Neuronal stem cell (in vitro differentiated cells): ENCODE data around the gene NUDT14.

Source experiments
- DNase-seq: peaks from one replicate; pipeline ENCODE4 v3.0.0-alpha.2; 2013; ENCODE audit warnings: low spot score
- H2AFZ ChIP-seq: one replicate; pipeline ENCODE4 v1.6.1; 2013; ENCODE audit warnings: mild to moderate bottlenecking, low read length, inconsistent platforms
- H2AK5ac ChIP-seq: 2 replicates; pipeline ENCODE4 v1.6.1; 2013; ENCODE audit warnings: low read depth, mild to moderate bottlenecking, inconsistent platforms, low read length, moderate library complexity, mixed read lengths
- H2BK120ac ChIP-seq: 2 replicates; pipeline ENCODE4 v1.6.1; 2013; ENCODE audit warnings: low read depth, mild to moderate bottlenecking, inconsistent platforms, low read length, moderate library complexity, mixed read lengths
- H2BK12ac ChIP-seq: one replicate; pipeline ENCODE4 v1.6.1; 2013; ENCODE audit warnings: low read length, inconsistent platforms
- H2BK15ac ChIP-seq: 2 replicates; pipeline ENCODE4 v1.6.1; 2013; ENCODE audit warnings: mild to moderate bottlenecking, low read length, inconsistent platforms, mixed read lengths
- H2BK5ac ChIP-seq: one replicate; pipeline ENCODE4 v1.6.1; 2013; ENCODE audit warnings: inconsistent platforms, mild to moderate bottlenecking, low read length, moderate library complexity
- H3K14ac ChIP-seq: one replicate; pipeline ENCODE4 v1.6.1; 2013; ENCODE audit warnings: low read length, inconsistent platforms
- H3K18ac ChIP-seq: 2 replicates; pipeline ENCODE4 v1.6.1; 2013; ENCODE audit warnings: low read length, inconsistent platforms
- H3K23ac ChIP-seq: 2 replicates; pipeline ENCODE4 v1.6.1; 2013; ENCODE audit warnings: low read depth, mild to moderate bottlenecking, mixed read lengths, low read length, inconsistent platforms; ENCODE audit not compliant: poor library complexity
- H3K27ac ChIP-seq: replicated peaks from 3 replicates; pipeline ENCODE4 v1.5.1; 2013; ENCODE audit warnings: low read length, inconsistent platforms
- H3K27me3 ChIP-seq, 3 experiments: 2 replicates each; pipeline ENCODE4 v1.6.1; 2013; ENCODE audit warnings: low read length in 3 of 3, mild to moderate bottlenecking in 2 of 3, inconsistent platforms in 1 of 3, low read depth in 1 of 3, mixed read lengths in 1 of 3, moderate library complexity in 1 of 3; ENCODE audit not compliant: control insufficient read depth in 3 of 3, insufficient read depth in 3 of 3
- H3K36me3 ChIP-seq, 2 donors: replicated peaks in 1 of 2; 2 replicates each; pipeline ENCODE4 v1.6.1; 2013; ENCODE audit warnings: low read length in 2 of 2; ENCODE audit not compliant: control insufficient read depth in 2 of 2, insufficient read depth in 2 of 2
- H3K4ac ChIP-seq: 2 replicates; pipeline ENCODE4 v1.6.1; 2013; ENCODE audit warnings: inconsistent platforms, mild to moderate bottlenecking, low read length, moderate library complexity
- H3K4me1 ChIP-seq, 2 donors: 1 replicate in 1 of 2; 2 replicates in 1 of 2; pipeline ENCODE4 v1.6.1; 2013; ENCODE audit warnings: low read length in 2 of 2, low read depth in 1 of 2; ENCODE audit not compliant: control insufficient read depth in 2 of 2, insufficient read depth in 1 of 2
- H3K4me2 ChIP-seq: one replicate; pipeline ENCODE4 v1.6.1; 2013; ENCODE audit warnings: mild to moderate bottlenecking, low read length, inconsistent platforms; ENCODE audit not compliant: insufficient read depth, poor library complexity, severe bottlenecking
- H3K4me3 ChIP-seq, 2 donors: 2 replicates each; pipeline ENCODE4 v1.5.1; 2013; ENCODE audit warnings: low read length in 2 of 2, mild to moderate bottlenecking in 2 of 2, inconsistent platforms in 1 of 2, moderate library complexity in 1 of 2
- H3K79me1 ChIP-seq: one replicate; pipeline ENCODE4 v1.6.1; 2013; ENCODE audit warnings: low read depth, mild to moderate bottlenecking, inconsistent platforms, low read length, moderate library complexity
- H3K9ac ChIP-seq: one replicate; pipeline ENCODE4 v1.6.1; 2013; ENCODE audit warnings: mild to moderate bottlenecking, low read depth, low read length, inconsistent platforms; ENCODE audit not compliant: poor library complexity
- H3K9me3 ChIP-seq, 2 donors: replicated peaks in 1 of 2; 2 replicates each; pipeline versions ENCODE3 to v1.6.1; 2013; ENCODE audit warnings: low read length in 2 of 2, mild to moderate bottlenecking in 2 of 2, inconsistent platforms in 1 of 2, low read depth in 1 of 2, mixed read lengths in 1 of 2, moderate library complexity in 1 of 2; ENCODE audit not compliant: control insufficient read depth in 2 of 2, insufficient read depth in 1 of 2
- H4K8ac ChIP-seq: one replicate; pipeline ENCODE4 v1.6.1; 2013; ENCODE audit warnings: low read depth, mild to moderate bottlenecking, inconsistent platforms, low read length, moderate library complexity
- H4K91ac ChIP-seq: one replicate; pipeline ENCODE4 v1.6.1; 2013; ENCODE audit warnings: low read length, low read depth, mild to moderate bottlenecking, inconsistent platforms; ENCODE audit not compliant: poor library complexity
- WGBS, 2 donors: extraction: QIAGEN DNeasy Blood & Tissue Kit; methylation state at CpG; one replicate each; pipeline ENCODE4 v1.1.7; 2013; ENCODE audit warnings: missing lambda C conversion rate in 2 of 2, mixed read lengths in 1 of 2; ENCODE audit not compliant: insufficient read length in 2 of 2, insufficient replicate concordance in 1 of 2; ENCODE audit errors: extremely low coverage in 2 of 2; 5-methylcytosine and 5-hydroxymethylcytosine counted together

NUDT14 gene

GRCh38 chr14:105200074-105200473 lies 19.0 kb upstream of the NUDT14 start:
- Histone ChIP-seq H2AFZ (no peak overlapping the region), H3K18ac (peak overlapping the region; percentile 78), H3K23ac (peak overlapping the region; percentile 57), H4K8ac (no peak overlapping the region), H3K14ac (peak overlapping the region; percentile 60), H4K91ac (no peak overlapping the region), H2BK120ac (no peak overlapping the region), H3K79me1 (peaks cover 1% of the 10 kb centered on the region), H3K4ac (no peak overlapping the region), H3K4me1 (peaks cover 29 to 47% of the 10 kb centered on the region in 2 donors), H3K27ac (no peak overlapping the region), H2BK15ac (peak overlapping the region; percentile 76), H3K27me3 (peaks cover 0 to 2% (median 0%) of the 10 kb centered on the region in 3 experiments), H2BK12ac (no peak overlapping the region), H2BK5ac (peak overlapping the region; percentile 8), H3K9ac (no peak overlapping the region), H3K9me3 (peaks cover 0 to 2% of the 10 kb centered on the region in 2 donors), H3K4me2 (no peak overlapping the region), H3K4me3 (no peak overlapping the region), H2AK5ac (peak overlapping the region; percentile 97), H3K36me3 (no peaks in the 10 kb centered on the region)
- no CpG with 5 or more reads among the region's 10 CpGs for WGBS, 2 donors
- no peak for DNase-seq

- H3K9ac ChIP-seq, result peak overlapping the region; percentile 50
- peaks cover 1% of the 10 kb centered on the region for H3K79me1 ChIP-seq
- H3K18ac ChIP-seq, result peak overlapping the region; percentile 88
- no peak overlapping the region for H2AFZ ChIP-seq
- H2BK120ac ChIP-seq, result peak overlapping the region; percentile 38
- H2AK5ac ChIP-seq, result peak overlapping the region; percentile 97
- H3K4ac ChIP-seq, result peak overlapping the region; percentile 59
- H3K36me3 ChIP-seq, result no peaks in the 10 kb centered on the region
- H3K23ac ChIP-seq, result peak overlapping the region; percentile 57
- no peak overlapping the region for H3K4me2 ChIP-seq
- H3K27ac ChIP-seq, result no peak overlapping the region
- no peak overlapping the region for H3K4me3 ChIP-seq
- H2BK12ac ChIP-seq, result peak overlapping the region; percentile 63
- no peak overlapping the region for H3K14ac ChIP-seq
- H3K27me3 ChIP-seq, result peaks cover 0 to 4% (median 0%) of the 10 kb centered on the region in 3 experiments
- peak overlapping the region; percentile 76 for H2BK15ac ChIP-seq
- no peak for DNase-seq
- H4K8ac ChIP-seq, result no peak overlapping the region
- no peaks in the 10 kb centered on the region for H3K9me3 ChIP-seq
- no peak overlapping the region for H4K91ac ChIP-seq
- peaks cover 29 to 50% of the 10 kb centered on the region in 2 donors for H3K4me1 ChIP-seq
- no CpG with 5 or more reads among the region's 18 CpGs for WGBS, 2 donors
- H2BK5ac ChIP-seq, result peak overlapping the region; percentile 8
Observed at GRCh38 chr14:105199093-105199492, 18.0 kb upstream of the NUDT14 start.

DNA sequence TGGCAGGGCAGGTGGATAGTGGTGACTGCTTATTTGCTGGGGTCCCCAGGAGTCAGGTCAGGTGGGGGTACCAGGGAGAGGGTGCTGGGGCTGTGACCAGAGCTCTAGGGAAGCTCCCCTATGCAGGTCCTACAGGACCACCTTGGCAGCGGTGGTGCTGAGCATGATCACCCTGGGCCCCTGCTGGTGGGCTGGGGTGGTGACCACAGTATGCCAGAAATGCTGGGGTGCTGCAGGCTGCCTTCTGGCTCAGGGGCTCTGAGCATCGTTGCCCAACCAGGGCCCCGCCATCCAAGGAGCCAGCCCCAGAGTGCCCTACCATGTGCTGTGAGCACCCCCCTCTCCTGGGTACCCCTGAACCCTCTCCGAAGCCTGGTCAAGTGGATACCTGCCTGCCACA lies 17.5 kb upstream of the NUDT14 start:
- no peak overlapping the region for H2AFZ ChIP-seq
- peak overlapping the region; percentile 76 for H2BK12ac ChIP-seq
- no peaks in the 10 kb centered on the region for H3K9me3 ChIP-seq
- DNase-seq, result no peak
- H3K4me3 ChIP-seq, result no peak overlapping the region
- no peaks in the 10 kb centered on the region for H3K36me3 ChIP-seq
- WGBS, 2 donors, result no CpG with 5 or more reads among the region's 4 CpGs
- H2BK5ac ChIP-seq, result peak overlapping the region; percentile 8
- peaks cover 1% of the 10 kb centered on the region for H3K79me1 ChIP-seq
- no peak overlapping the region for H3K23ac ChIP-seq
- H2AK5ac ChIP-seq, result peak overlapping the region; percentile 92
- no peak overlapping the region for H3K9ac ChIP-seq
- H3K18ac ChIP-seq, result peak overlapping the region; percentile 77
- no peak overlapping the region for H3K4me2 ChIP-seq
- H2BK15ac ChIP-seq, result peak overlapping the region; percentile 3
- no peak overlapping the region for H3K27ac ChIP-seq
- H4K8ac ChIP-seq, result no peak overlapping the region
- H2BK120ac ChIP-seq, result no peak overlapping the region
- peaks cover 0 to 4% (median 0%) of the 10 kb centered on the region in 3 experiments for H3K27me3 ChIP-seq
- peak overlapping the region; percentile 25 for H3K14ac ChIP-seq
- H4K91ac ChIP-seq, result peak overlapping the region; percentile 64
- H3K4me1 ChIP-seq, result peaks cover 30 to 55% of the 10 kb centered on the region in 2 donors
- no peak overlapping the region for H3K4ac ChIP-seq

DNA sequence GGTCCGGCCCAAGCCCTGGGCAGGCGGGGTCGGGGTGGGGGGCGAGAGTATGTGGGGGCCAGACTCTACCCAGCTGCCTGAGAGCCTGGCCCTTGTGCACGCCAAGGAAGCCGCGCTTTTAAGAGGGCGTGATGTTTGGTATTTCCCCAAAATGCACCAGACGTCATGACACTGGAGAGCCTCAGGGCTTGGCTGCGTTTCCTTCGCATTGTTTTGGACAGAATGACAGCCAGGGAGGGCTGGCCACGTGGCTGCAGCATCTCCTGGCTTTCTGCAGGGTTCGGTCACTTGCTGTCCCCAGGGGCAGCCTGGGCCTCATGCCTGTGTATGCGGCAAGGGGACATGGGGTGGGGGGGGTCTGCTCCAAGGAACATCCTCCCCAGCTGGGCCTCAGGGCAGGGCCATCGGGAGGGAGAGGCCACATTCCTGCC lies 16.1 kb upstream of the NUDT14 start:
- WGBS, 2 donors, result no CpG with 5 or more reads among the region's 15 CpGs
- H2BK12ac ChIP-seq, result peak overlapping the region; percentile 96
- peak overlapping the region; percentile 71 for H3K4me2 ChIP-seq
- H2BK15ac ChIP-seq, result peak overlapping the region; percentile 3
- H4K91ac ChIP-seq, result peak overlapping the region; percentile 65
- H3K27me3 ChIP-seq, result peaks cover 0 to 4% (median 0%) of the 10 kb centered on the region in 3 experiments
- no peaks in the 10 kb centered on the region for H3K36me3 ChIP-seq
- no peak overlapping the region for H3K23ac ChIP-seq
- no peak overlapping the region for H4K8ac ChIP-seq
- no peak overlapping the region for H2BK5ac ChIP-seq
- H3K79me1 ChIP-seq, result peaks cover 1% of the 10 kb centered on the region
- H3K14ac ChIP-seq, result no peak overlapping the region
- H3K4me3 ChIP-seq, result no peak overlapping the region
- peak overlapping the region; percentile 32 for H3K4ac ChIP-seq
- peak overlapping the region; percentile 82 for H2BK120ac ChIP-seq
- peak overlapping the region; percentile 47 for H3K9ac ChIP-seq
- no peaks in the 10 kb centered on the region for H3K9me3 ChIP-seq
- peak overlapping the region; percentile 100 for H3K18ac ChIP-seq
- peaks cover 30 to 61% of the 10 kb centered on the region in 2 donors for H3K4me1 ChIP-seq
- peak overlapping the region; percentile 98 for H2AFZ ChIP-seq
- peak; percentile 47 for DNase-seq
- peak overlapping the region; percentile 86 for H3K27ac ChIP-seq
- peak overlapping the region; percentile 8 for H2AK5ac ChIP-seq
